Uterus (tissue), 4 donors: ENCODE results near the gene AUTS2. TPM values are rescaled to one million over a fixed set of nuclear protein-coding genes. Genes with fewer than 3 reads are reported as not detected.

ENCODE experiments used
- DNase-seq, 2 donors: peaks; one replicate each; pipeline ENCODE4 v3.0.0-alpha.2; 2019 to 2020
- H3K27ac ChIP-seq, 2 donors: fragments of 200-600 bp; sonication (generic); 1 replicate in 1 of 2; 2 replicates in 1 of 2; pipeline ENCODE4 v1.5.1; 2016 to 2018
- H3K27me3 ChIP-seq, 2 donors: fragments of 200-600 bp; sonication (generic); one replicate each; pipeline ENCODE4 v1.5.1; 2018 to 2019; ENCODE audit warnings: control low read depth in 1 of 2
- H3K36me3 ChIP-seq, 2 donors: fragments of 200-600 bp; sonication (generic); one replicate each; pipeline ENCODE4 v1.5.1; 2019; ENCODE audit warnings: control low read depth in 1 of 2
- H3K4me1 ChIP-seq, 2 donors: fragments of 200-600 bp; sonication (generic); one replicate each; pipeline ENCODE4 v1.5.1; 2018 to 2019; ENCODE audit warnings: control low read depth in 1 of 2
- H3K4me3 ChIP-seq, 2 donors: fragments of 200-600 bp; sonication (generic); 1 replicate in 1 of 2; 2 replicates in 1 of 2; pipeline ENCODE4 v1.5.1; 2018 to 2019; ENCODE audit warnings: mild to moderate bottlenecking in 1 of 2
- H3K9me3 ChIP-seq, 2 donors: fragments of 200-600 bp; sonication (generic); one replicate each; pipeline ENCODE4 v1.5.1; 2019; ENCODE audit warnings: control low read depth in 1 of 2
- CTCF ChIP-seq, 4 experiments: fragments of 200-600 bp in 2 of 4; fragments of 450-650 bp in 2 of 4; sonication (generic) in 2 of 4; IDR thresholded peaks; one replicate each; pipeline ENCODE4 v1.5.1; 2016 to 2019; ENCODE audit warnings: antibody characterized with exemption in 4 of 4, mild to moderate bottlenecking in 2 of 4, moderate library complexity in 1 of 4
- POLR2A ChIP-seq, 2 donors: fragments of 450-650 bp; IDR thresholded peaks; one replicate each; pipeline ENCODE4 v1.6.1; 2016; ENCODE audit warnings: antibody characterized with exemption in 2 of 2, mild to moderate bottlenecking in 1 of 2, moderate library complexity in 1 of 2
- intact Hi-C: fragments of 100-400 bp; cut with DNase I; formaldehyde crosslinking; loops from one replicate; pipeline ENCODE4 v1.15.1; 2023; ENCODE audit warnings: low total_unique reads
- total RNA-seq, 4 donors: library from RNA; depleted of rRNA in 3 of 4; stranded (reverse); fragments of >200 nt in 3 of 4; gene quantifications; one replicate each; pipeline versions ENCODE4 v1.1.0 to v1.2.4, GENCODE V29; 2014 to 2023
- donor health status: DM: yes; HTN: yes; CAD: no.

The AUTS2 gene
- total RNA-seq, 4 donors from 2014 or later = 10.5 to 58.2 (median 30.0) TPM

- Histone ChIP-seq H3K36me3 (no peaks in the 10 kb centered on the region), H3K4me1 (no peaks in the 10 kb centered on the region), H3K9me3 (no peaks in the 10 kb centered on the region), H3K4me3 (no peak overlapping the region), H3K27me3 (no peaks in the 10 kb centered on the region), H3K27ac (no peak overlapping the region)
- TF ChIP-seq POLR2A (IDR thresholded peaks at IDR 0.05) (no peak), CTCF (IDR thresholded peaks at IDR 0.05) (no peak)
- intact Hi-C loops = no loop called here
- DNase-seq = no peak
Measured at GRCh38 chr7:70032649-70033048, 434.4 kb downstream of the AUTS2 start.

- Histone ChIP-seq H3K27ac (no peak overlapping the region), H3K36me3 (no peaks in the 10 kb centered on the region), H3K4me3 (no peak overlapping the region), H3K4me1 (no peaks in the 10 kb centered on the region), H3K9me3 (no peaks in the 10 kb centered on the region), H3K27me3 (no peaks in the 10 kb centered on the region)
- intact Hi-C loops = no loop called here
- TF ChIP-seq POLR2A (IDR thresholded peaks at IDR 0.05) (no peak), CTCF (IDR thresholded peaks at IDR 0.05) (no peak)
- DNase-seq = no peak
Measured at GRCh38 chr7:70033226-70033625, 435.0 kb downstream of the AUTS2 start.

GRCh38 chr7:70034999-70035398 is 436.7 kb downstream of the AUTS2 start:
- Histone ChIP-seq H3K4me1 (no peaks in the 10 kb centered on the region), H3K36me3 (no peaks in the 10 kb centered on the region)

GRCh38 chr7:70035519-70035918 is 437.2 kb downstream of the AUTS2 start:
- no peaks in the 10 kb centered on the region for H3K4me1 ChIP-seq
- H3K4me3 ChIP-seq = no peak overlapping the region
- no peaks in the 10 kb centered on the region for H3K9me3 ChIP-seq
- no peak overlapping the region for H3K27ac ChIP-seq
- no peaks in the 10 kb centered on the region for H3K27me3 ChIP-seq
- no peaks in the 10 kb centered on the region for H3K36me3 ChIP-seq
- intact Hi-C loops = no loop called here
- no peak for TF ChIP-seq CTCF (IDR thresholded peaks at IDR 0.05)
- no peak for TF ChIP-seq POLR2A (IDR thresholded peaks at IDR 0.05)
- no peak for DNase-seq

More at GRCh38 chr7:70034999-70035398, 436.7 kb downstream of the AUTS2 start:
- intact Hi-C loops = no loop called here
- H3K27me3 ChIP-seq = no peaks in the 10 kb centered on the region
- H3K4me3 ChIP-seq = no peak overlapping the region
- TF ChIP-seq CTCF (IDR thresholded peaks at IDR 0.05) = no peak
- TF ChIP-seq POLR2A (IDR thresholded peaks at IDR 0.05) = no peak
- H3K27ac ChIP-seq = no peak overlapping the region
- DNase-seq = no peak
- H3K9me3 ChIP-seq = no peaks in the 10 kb centered on the region

- no peaks in the 10 kb centered on the region for H3K9me3 ChIP-seq
- intact Hi-C loops = no loop called here
- H3K27me3 ChIP-seq = no peaks in the 10 kb centered on the region
- no peak for DNase-seq
- TF ChIP-seq POLR2A (IDR thresholded peaks at IDR 0.05) = no peak
- no peak for TF ChIP-seq CTCF (IDR thresholded peaks at IDR 0.05)
- no peaks in the 10 kb centered on the region for H3K4me1 ChIP-seq
- H3K27ac ChIP-seq = no peak overlapping the region
- no peak overlapping the region for H3K4me3 ChIP-seq
- H3K36me3 ChIP-seq = no peaks in the 10 kb centered on the region
Measured at GRCh38 chr7:70035955-70036354, 437.7 kb downstream of the AUTS2 start.
